Right atrium auricular region (tissue), 2 donors: ENCODE data around the gene SUGCT. TPM values are rescaled to one million over a fixed set of nuclear protein-coding genes. Genes with fewer than 3 reads are reported as not detected.

Source experiments
- DNase-seq: peaks from one replicate; pipeline ENCODE4 v3.0.0-alpha.2; 2019; ENCODE audit warnings: low spot score
- H3K27ac ChIP-seq, 2 donors: fragments of 200-600 bp; sonication (generic); 1 replicate in 1 of 2; 2 replicates in 1 of 2; pipeline ENCODE4 v1.5.1; 2016 to 2019
- H3K27me3 ChIP-seq, 2 donors: fragments of 200-600 bp; sonication (generic); one replicate each; pipeline versions ENCODE4 v1.5.1 to v1.6.0; 2017 to 2019
- H3K36me3 ChIP-seq: fragments of 200-600 bp; sonication (generic); one replicate; pipeline ENCODE4 v1.5.1; 2016
- H3K4me1 ChIP-seq, 2 donors: fragments of 200-600 bp; sonication (generic); one replicate each; pipeline versions ENCODE4 v1.5.1 to v1.6.0; 2017 to 2019
- H3K4me3 ChIP-seq, 2 donors: fragments of 200-600 bp; sonication (generic); 1 replicate in 1 of 2; 2 replicates in 1 of 2; pipeline ENCODE4 v1.5.1; 2017 to 2019; ENCODE audit warnings: mild to moderate bottlenecking in 1 of 2, moderate library complexity in 1 of 2
- H3K9me3 ChIP-seq, 2 donors: fragments of 200-600 bp; sonication (generic); one replicate each; pipeline ENCODE4 v1.5.1; 2019
- total RNA-seq, 2 donors: library from RNA; depleted of rRNA; stranded (reverse); fragments of >200 nt; gene quantifications; one replicate each; pipeline ENCODE4 v1.1.0, GENCODE V29; 2016
- TF ChIP-seq, protein P1 (sequence below), 2 donors: fragments of 200-600 bp; sonication (generic); IDR thresholded peaks; one replicate each; pipeline ENCODE4 v1.5.1; 2019; ENCODE audit warnings: antibody characterized with exemption in 2 of 2

Gene SUGCT
- total RNA-seq, 2 donors from 2014 or later = 2.6 to 5.4 TPM

DNA sequence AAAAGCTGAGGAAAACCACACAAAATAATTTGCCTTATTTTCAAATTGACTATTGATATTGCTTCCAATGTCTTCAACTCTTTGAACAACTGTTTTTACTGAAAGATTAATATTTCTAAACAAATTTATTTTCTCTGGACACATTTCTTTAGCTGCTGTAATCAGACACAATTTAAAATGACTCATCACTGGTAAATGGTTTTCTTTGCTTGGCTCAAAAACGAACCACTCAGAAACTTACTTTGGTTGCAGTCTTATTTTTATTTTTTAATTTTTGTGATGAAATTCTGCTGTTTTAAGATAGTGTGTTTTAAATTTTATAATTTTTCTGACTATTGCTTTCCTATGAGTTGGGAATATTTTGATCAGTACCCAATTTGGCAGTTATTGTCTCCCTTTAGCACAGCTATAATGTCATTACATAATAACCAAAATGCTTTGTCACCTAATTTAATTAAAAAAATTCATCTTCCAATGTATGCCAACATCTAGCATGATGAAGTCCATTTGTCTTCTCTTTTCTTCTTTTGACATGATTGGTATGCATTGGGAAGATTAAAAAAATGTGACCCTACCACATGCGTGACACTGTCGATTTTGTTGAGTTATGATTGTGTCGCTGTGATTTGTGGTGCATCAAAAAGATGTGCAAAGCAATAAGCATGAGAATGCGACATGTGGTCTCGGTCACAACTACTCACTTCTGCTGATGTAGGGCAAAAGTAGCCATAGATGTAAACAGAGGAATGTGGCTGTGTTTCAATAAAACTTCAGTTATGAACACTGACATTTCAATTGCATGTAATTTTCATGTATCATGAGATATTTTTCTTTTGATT, 222.3 kb downstream of the SUGCT start:
- H3K4me3 ChIP-seq = no peak overlapping the region
- TF ChIP-seq, protein P1, sequence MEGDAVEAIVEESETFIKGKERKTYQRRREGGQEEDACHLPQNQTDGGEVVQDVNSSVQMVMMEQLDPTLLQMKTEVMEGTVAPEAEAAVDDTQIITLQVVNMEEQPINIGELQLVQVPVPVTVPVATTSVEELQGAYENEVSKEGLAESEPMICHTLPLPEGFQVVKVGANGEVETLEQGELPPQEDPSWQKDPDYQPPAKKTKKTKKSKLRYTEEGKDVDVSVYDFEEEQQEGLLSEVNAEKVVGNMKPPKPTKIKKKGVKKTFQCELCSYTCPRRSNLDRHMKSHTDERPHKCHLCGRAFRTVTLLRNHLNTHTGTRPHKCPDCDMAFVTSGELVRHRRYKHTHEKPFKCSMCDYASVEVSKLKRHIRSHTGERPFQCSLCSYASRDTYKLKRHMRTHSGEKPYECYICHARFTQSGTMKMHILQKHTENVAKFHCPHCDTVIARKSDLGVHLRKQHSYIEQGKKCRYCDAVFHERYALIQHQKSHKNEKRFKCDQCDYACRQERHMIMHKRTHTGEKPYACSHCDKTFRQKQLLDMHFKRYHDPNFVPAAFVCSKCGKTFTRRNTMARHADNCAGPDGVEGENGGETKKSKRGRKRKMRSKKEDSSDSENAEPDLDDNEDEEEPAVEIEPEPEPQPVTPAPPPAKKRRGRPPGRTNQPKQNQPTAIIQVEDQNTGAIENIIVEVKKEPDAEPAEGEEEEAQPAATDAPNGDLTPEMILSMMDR (IDR thresholded peaks at IDR 0.05) = no peak
- H3K9me3 ChIP-seq = no peaks in the 10 kb centered on the region
- no peaks in the 10 kb centered on the region for H3K4me1 ChIP-seq
- DNase-seq = no peak
- H3K27ac ChIP-seq = no peak overlapping the region
- H3K36me3 ChIP-seq = no peaks in the 10 kb centered on the region
- H3K27me3 ChIP-seq = no peaks in the 10 kb centered on the region

DNA sequence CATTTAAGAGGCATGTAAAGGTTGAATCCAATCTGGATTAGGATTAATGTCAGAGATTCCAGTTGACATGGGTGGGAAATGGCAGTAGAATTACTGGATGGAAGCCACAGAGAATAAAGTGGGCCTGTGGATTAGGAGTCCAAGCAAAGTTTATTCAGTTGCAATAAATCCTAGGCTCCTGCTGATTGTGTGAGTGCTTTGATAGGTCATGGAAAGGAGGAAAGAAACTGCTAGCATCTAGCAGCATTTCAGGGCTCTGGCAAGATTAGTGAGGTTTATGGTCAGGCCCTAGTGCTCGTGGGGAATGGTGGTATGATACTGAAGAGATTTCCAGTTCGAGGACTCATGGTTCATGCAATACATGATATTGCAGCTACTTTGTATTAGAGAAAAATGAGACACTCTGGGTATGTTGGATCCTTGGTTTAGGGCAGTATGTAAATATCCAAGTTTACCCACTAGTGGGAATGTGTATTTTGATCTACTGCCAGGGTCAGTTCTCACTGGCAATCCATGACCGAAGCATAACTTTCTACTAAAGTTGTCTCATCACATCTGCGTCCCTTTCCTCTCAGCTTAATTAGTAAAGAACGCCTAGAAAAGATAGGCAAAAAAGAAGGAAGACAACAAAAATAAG, 235.0 kb downstream of the SUGCT start:
- Histone ChIP-seq H3K27me3 (no peaks in the 10 kb centered on the region), H3K4me3 (no peak overlapping the region), H3K27ac (no peak overlapping the region), H3K9me3 (no peaks in the 10 kb centered on the region), H3K36me3 (no peaks in the 10 kb centered on the region), H3K4me1 (no peaks in the 10 kb centered on the region)
- TF ChIP-seq, protein P1 (IDR thresholded peaks at IDR 0.05) = no peak
- no peak for DNase-seq

DNA sequence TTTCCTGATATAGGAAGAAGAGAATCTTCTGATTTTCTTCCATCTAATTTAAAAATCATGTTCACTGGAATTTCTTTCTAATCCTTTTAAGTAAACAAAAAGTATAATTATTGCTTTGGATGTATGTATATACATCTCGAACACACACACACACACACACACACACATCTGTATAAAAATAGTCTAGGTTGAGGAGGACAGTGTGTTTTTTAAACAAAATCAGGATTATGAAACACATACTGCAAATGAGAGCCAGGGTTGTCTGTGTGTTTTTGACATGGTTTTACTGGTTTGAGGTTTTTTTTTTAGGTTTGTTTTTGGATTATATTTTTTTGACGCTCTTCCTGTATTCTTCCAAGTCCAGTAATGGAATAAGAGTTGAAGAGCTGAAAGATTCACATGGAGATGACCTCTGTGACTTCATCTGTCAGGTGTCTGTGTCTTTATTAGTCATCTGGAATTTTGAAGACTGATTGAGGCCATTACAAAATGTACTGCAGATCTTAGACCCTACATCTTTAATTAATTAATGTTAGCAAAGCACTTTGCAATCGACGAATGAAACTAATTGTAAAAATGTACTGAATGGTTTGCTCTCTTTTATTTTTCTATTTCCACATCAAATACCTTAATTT, 237.1 kb downstream of the SUGCT start:
- H3K27ac ChIP-seq = no peak overlapping the region
- no peaks in the 10 kb centered on the region for H3K27me3 ChIP-seq
- TF ChIP-seq, protein P1 (IDR thresholded peaks at IDR 0.05) = no peak

DNA sequence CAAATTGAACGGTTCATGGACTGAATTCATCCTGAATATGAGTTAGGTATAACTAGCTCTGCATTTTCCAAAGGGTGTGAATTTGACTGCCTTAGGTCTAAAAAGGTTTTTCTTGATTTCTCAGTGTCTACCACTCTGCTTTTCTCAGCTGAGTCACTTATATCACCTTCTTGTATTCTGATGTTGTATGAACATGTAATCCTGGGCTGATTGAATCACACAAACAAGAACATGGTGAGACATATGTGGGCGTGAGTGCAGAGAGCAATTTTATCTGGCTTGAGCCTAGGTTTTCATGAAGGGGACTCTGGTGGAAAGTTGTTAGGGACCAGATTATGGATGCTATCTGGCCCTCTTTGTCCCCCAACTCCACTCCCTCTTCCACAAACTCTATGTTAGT, 239.8 kb downstream of the SUGCT start:
- Histone ChIP-seq H3K9me3 (peaks cover 0 to 6% of the 10 kb centered on the region in 2 donors), H3K4me3 (no peak overlapping the region), H3K27me3 (no peaks in the 10 kb centered on the region), H3K27ac (no peak overlapping the region), H3K36me3 (no peaks in the 10 kb centered on the region), H3K4me1 (no peaks in the 10 kb centered on the region)
- TF ChIP-seq, protein P1 (IDR thresholded peaks at IDR 0.05) = no peak
- DNase-seq = no peak

More for the DNA sequence above, 237.1 kb downstream of the SUGCT start:
- H3K36me3 ChIP-seq = no peaks in the 10 kb centered on the region
- no peak for DNase-seq
- no peak overlapping the region for H3K4me3 ChIP-seq
- H3K9me3 ChIP-seq = no peaks in the 10 kb centered on the region
- H3K4me1 ChIP-seq = no peaks in the 10 kb centered on the region

DNA sequence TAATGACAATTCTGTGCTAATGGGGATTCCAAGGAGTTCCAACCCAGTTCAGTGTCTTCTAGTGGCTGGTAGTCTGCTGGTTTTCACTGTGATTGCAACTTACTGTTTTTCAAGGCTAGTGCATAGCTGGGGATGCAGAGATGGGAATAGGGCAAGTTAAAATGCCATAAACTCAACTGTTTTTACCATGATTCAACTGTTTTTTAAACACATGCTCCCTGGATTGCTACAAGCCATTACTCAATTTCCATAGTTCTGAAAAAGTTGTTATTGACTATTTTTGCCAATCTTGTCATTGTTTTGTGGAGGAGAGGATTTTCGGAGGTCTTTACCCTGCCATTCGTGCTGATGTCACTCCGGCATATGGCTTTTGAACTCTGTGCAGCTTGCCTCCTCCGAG, 245.3 kb downstream of the SUGCT start:
- no peak for DNase-seq
- Histone ChIP-seq H3K4me3 (no peak overlapping the region), H3K9me3 (peaks cover 0 to 6% of the 10 kb centered on the region in 2 donors), H3K27me3 (no peaks in the 10 kb centered on the region), H3K27ac (no peak overlapping the region), H3K36me3 (no peaks in the 10 kb centered on the region), H3K4me1 (no peaks in the 10 kb centered on the region)
- TF ChIP-seq, protein P1 (IDR thresholded peaks at IDR 0.05) = no peak
